22Rv1 (cell line): ENCODE data around the gene HOXD11.

Source experiments
- H3K27ac ChIP-seq: fragments of 450-650 bp; 2 replicates; pipeline ENCODE4 v1.5.1; 2017
- CTCF ChIP-seq: fragments of 450-650 bp; IDR thresholded peaks from 2 replicates; pipeline ENCODE4 v1.5.1; 2017; ENCODE audit warnings: mild to moderate bottlenecking
- ZFX ChIP-seq: fragments of 450-650 bp; IDR thresholded peaks from 2 replicates; pipeline ENCODE4 v1.6.1; 2017; ENCODE audit warnings: antibody characterized with exemption, borderline replicate concordance

The HOXD11 gene

GRCh38 chr2:176072292-176072669, 34.8 kb upstream of the HOXD11 start:
- no peak for TF ChIP-seq ZFX
- no peak for TF ChIP-seq CTCF
- no peak overlapping the region for H3K27ac ChIP-seq

GRCh38 chr2:176072951-176073904, 33.9 kb upstream of the HOXD11 start:
- TF ChIP-seq CTCF: no peak
- TF ChIP-seq ZFX: no peak

GRCh38 chr2:176074919-176075425, 32.1 kb upstream of the HOXD11 start:
- no peak for TF ChIP-seq CTCF
- TF ChIP-seq ZFX: no peak
- no peak overlapping the region for H3K27ac ChIP-seq

More at GRCh38 chr2:176072951-176073904, 33.9 kb upstream of the HOXD11 start:
- H3K27ac ChIP-seq: no peak overlapping the region

GRCh38 chr2:176075481-176075880, 31.6 kb upstream of the HOXD11 start:
- no peak overlapping the region for H3K27ac ChIP-seq
- TF ChIP-seq CTCF (no peak), ZFX (no peak)

- no peak for TF ChIP-seq ZFX
- no peak for TF ChIP-seq CTCF
- no peak overlapping the region for H3K27ac ChIP-seq
These were observed 31.0 kb upstream of the HOXD11 start for GRCh38 chr2:176076063-176076462.

GRCh38 chr2:176076796-176077195, 30.3 kb upstream of the HOXD11 start:
- H3K27ac ChIP-seq: no peak overlapping the region
- no peak for TF ChIP-seq CTCF

GRCh38 chr2:176078541-176079284, 28.4 kb upstream of the HOXD11 start:
- TF ChIP-seq ZFX (no peak), CTCF (no peak)
- no peak overlapping the region for H3K27ac ChIP-seq
